ENCODE results near the gene CCDC15. TPM values are rescaled to one million over a fixed set of nuclear protein-coding genes. Genes with fewer than 3 reads are reported as not detected.

Gene CCDC15
- polyA plus RNA-seq, 1 donor, result 2.5 TPM

GRCh38 chr11:124970925-124971324, 16.9 kb downstream of the CCDC15 start:
- H3K4me1 ChIP-seq (ENCODE audit: control insufficient read depth, insufficient read depth, low read length), result no peaks in the 10 kb centered on the region
- H3K27me3 ChIP-seq (ENCODE audit: control insufficient read depth, insufficient read depth, low read length), result no peaks in the 10 kb centered on the region
- no peaks in the 10 kb centered on the region for H3K9me3 ChIP-seq (ENCODE audit: control insufficient read depth, low read depth, low read length)
- H3K36me3 ChIP-seq (ENCODE audit: control insufficient read depth, insufficient read depth, low read length), result no peaks in the 10 kb centered on the region
- H3K4me3 ChIP-seq (ENCODE audit: low read length), result no peak overlapping the region
- H3K27ac ChIP-seq (ENCODE audit: low read length), result no peak overlapping the region
- WGBS (ENCODE audit: insufficient coverage, low lambda C conversion rate), result no CpG with 5 or more reads among the region's 2 CpGs
- no peak for DNase-seq

- Histone ChIP-seq H3K4me3 (ENCODE audit: low read length) (no peak overlapping the region), H3K27me3 (ENCODE audit: control insufficient read depth, insufficient read depth, low read length) (no peaks in the 10 kb centered on the region), H3K4me1 (ENCODE audit: control insufficient read depth, insufficient read depth, low read length) (no peaks in the 10 kb centered on the region), H3K9me3 (ENCODE audit: control insufficient read depth, low read depth, low read length) (no peaks in the 10 kb centered on the region), H3K36me3 (ENCODE audit: control insufficient read depth, insufficient read depth, low read length) (no peaks in the 10 kb centered on the region), H3K27ac (ENCODE audit: low read length) (no peak overlapping the region)
- no peak for DNase-seq
- 71% methylated on average over 1 of the region's 2 CpGs for WGBS (ENCODE audit: insufficient coverage, low lambda C conversion rate)
Measured at GRCh38 chr11:124971810-124972209, 17.8 kb downstream of the CCDC15 start.

- DNase-seq, result no peak
- H3K4me3 ChIP-seq (ENCODE audit: low read length), result no peak overlapping the region
- no peaks in the 10 kb centered on the region for H3K36me3 ChIP-seq (ENCODE audit: control insufficient read depth, insufficient read depth, low read length)
- no peak overlapping the region for H3K27ac ChIP-seq (ENCODE audit: low read length)
- H3K27me3 ChIP-seq (ENCODE audit: control insufficient read depth, insufficient read depth, low read length), result no peaks in the 10 kb centered on the region
- 83% methylated on average over 1 of the region's 3 CpGs for WGBS (ENCODE audit: insufficient coverage, low lambda C conversion rate)
- H3K4me1 ChIP-seq (ENCODE audit: control insufficient read depth, insufficient read depth, low read length), result no peaks in the 10 kb centered on the region
- H3K9me3 ChIP-seq (ENCODE audit: control insufficient read depth, low read depth, low read length), result no peaks in the 10 kb centered on the region
Measured at GRCh38 chr11:124976531-124976930, 22.5 kb downstream of the CCDC15 start.

GRCh38 chr11:124977006-124977405, 23.0 kb downstream of the CCDC15 start:
- 100% methylated on average over 1 of the region's 2 CpGs for WGBS (ENCODE audit: insufficient coverage, low lambda C conversion rate)
- DNase-seq, result no peak
- H3K4me3 ChIP-seq (ENCODE audit: low read length), result no peak overlapping the region
- H3K36me3 ChIP-seq (ENCODE audit: control insufficient read depth, insufficient read depth, low read length), result no peaks in the 10 kb centered on the region
- H3K4me1 ChIP-seq (ENCODE audit: control insufficient read depth, insufficient read depth, low read length), result no peaks in the 10 kb centered on the region
- no peak overlapping the region for H3K27ac ChIP-seq (ENCODE audit: low read length)
- H3K9me3 ChIP-seq (ENCODE audit: control insufficient read depth, low read depth, low read length), result no peaks in the 10 kb centered on the region
- H3K27me3 ChIP-seq (ENCODE audit: control insufficient read depth, insufficient read depth, low read length), result no peaks in the 10 kb centered on the region

GRCh38 chr11:124978316-124978715, 24.3 kb downstream of the CCDC15 start:
- WGBS (ENCODE audit: insufficient coverage, low lambda C conversion rate), result no CpG with 5 or more reads among the region's 2 CpGs
- Histone ChIP-seq H3K27me3 (ENCODE audit: control insufficient read depth, insufficient read depth, low read length) (no peaks in the 10 kb centered on the region), H3K4me1 (ENCODE audit: control insufficient read depth, insufficient read depth, low read length) (no peaks in the 10 kb centered on the region), H3K27ac (ENCODE audit: low read length) (no peak overlapping the region), H3K9me3 (ENCODE audit: control insufficient read depth, low read depth, low read length) (no peaks in the 10 kb centered on the region), H3K36me3 (ENCODE audit: control insufficient read depth, insufficient read depth, low read length) (no peaks in the 10 kb centered on the region), H3K4me3 (ENCODE audit: low read length) (no peak overlapping the region)
- DNase-seq, result no peak

- Histone ChIP-seq H3K4me1 (ENCODE audit: control insufficient read depth, insufficient read depth, low read length) (no peaks in the 10 kb centered on the region), H3K27me3 (ENCODE audit: control insufficient read depth, insufficient read depth, low read length) (no peaks in the 10 kb centered on the region), H3K27ac (ENCODE audit: low read length) (no peak overlapping the region), H3K36me3 (ENCODE audit: control insufficient read depth, insufficient read depth, low read length) (no peaks in the 10 kb centered on the region), H3K9me3 (ENCODE audit: control insufficient read depth, low read depth, low read length) (no peaks in the 10 kb centered on the region), H3K4me3 (ENCODE audit: low read length) (no peak overlapping the region)
- no peak for DNase-seq
Measured at GRCh38 chr11:124982043-124982442, 28.0 kb downstream of the CCDC15 start.

GRCh38 chr11:124983674-124984511, 29.9 kb downstream of the CCDC15 start:
- no peaks in the 10 kb centered on the region for H3K27me3 ChIP-seq (ENCODE audit: control insufficient read depth, insufficient read depth, low read length)
- DNase-seq, result no peak
- H3K4me1 ChIP-seq (ENCODE audit: control insufficient read depth, insufficient read depth, low read length), result no peaks in the 10 kb centered on the region
- H3K9me3 ChIP-seq (ENCODE audit: control insufficient read depth, low read depth, low read length), result no peaks in the 10 kb centered on the region
- no CpG with 5 or more reads among the region's 17 CpGs for WGBS (ENCODE audit: insufficient coverage, low lambda C conversion rate)
- no peak overlapping the region for H3K4me3 ChIP-seq (ENCODE audit: low read length)
- no peaks in the 10 kb centered on the region for H3K36me3 ChIP-seq (ENCODE audit: control insufficient read depth, insufficient read depth, low read length)
- H3K27ac ChIP-seq (ENCODE audit: low read length), result no peak overlapping the region

GRCh38 chr11:124984512-124984854, 30.5 kb downstream of the CCDC15 start:
- Histone ChIP-seq H3K27ac (ENCODE audit: low read length) (no peak overlapping the region), H3K9me3 (ENCODE audit: control insufficient read depth, low read depth, low read length) (no peaks in the 10 kb centered on the region), H3K4me3 (ENCODE audit: low read length) (no peak overlapping the region), H3K4me1 (ENCODE audit: control insufficient read depth, insufficient read depth, low read length) (no peaks in the 10 kb centered on the region), H3K36me3 (ENCODE audit: control insufficient read depth, insufficient read depth, low read length) (no peaks in the 10 kb centered on the region), H3K27me3 (ENCODE audit: control insufficient read depth, insufficient read depth, low read length) (no peaks in the 10 kb centered on the region)
- no peak for DNase-seq
- WGBS (ENCODE audit: insufficient coverage, low lambda C conversion rate), result no CpG with 5 or more reads among the region's 3 CpGs

GRCh38 chr11:124987096-124987495, 33.1 kb downstream of the CCDC15 start:
- no peaks in the 10 kb centered on the region for H3K4me1 ChIP-seq (ENCODE audit: control insufficient read depth, insufficient read depth, low read length)
- H3K27ac ChIP-seq (ENCODE audit: low read length), result no peak overlapping the region
- H3K36me3 ChIP-seq (ENCODE audit: control insufficient read depth, insufficient read depth, low read length), result no peaks in the 10 kb centered on the region
- WGBS (ENCODE audit: insufficient coverage, low lambda C conversion rate), result no CpG with 5 or more reads among the region's 1 CpG
- H3K27me3 ChIP-seq (ENCODE audit: control insufficient read depth, insufficient read depth, low read length), result no peaks in the 10 kb centered on the region
- no peak for DNase-seq
- H3K4me3 ChIP-seq (ENCODE audit: low read length), result no peak overlapping the region
- H3K9me3 ChIP-seq (ENCODE audit: control insufficient read depth, low read depth, low read length), result no peaks in the 10 kb centered on the region

GRCh38 chr11:124988063-124988462, 34.1 kb downstream of the CCDC15 start:
- no peaks in the 10 kb centered on the region for H3K4me1 ChIP-seq (ENCODE audit: control insufficient read depth, insufficient read depth, low read length)
- no peak overlapping the region for H3K4me3 ChIP-seq (ENCODE audit: low read length)
- H3K9me3 ChIP-seq (ENCODE audit: control insufficient read depth, low read depth, low read length), result no peaks in the 10 kb centered on the region
- H3K36me3 ChIP-seq (ENCODE audit: control insufficient read depth, insufficient read depth, low read length), result no peaks in the 10 kb centered on the region
- DNase-seq, result no peak
- no peak overlapping the region for H3K27ac ChIP-seq (ENCODE audit: low read length)
- H3K27me3 ChIP-seq (ENCODE audit: control insufficient read depth, insufficient read depth, low read length), result no peaks in the 10 kb centered on the region
- WGBS (ENCODE audit: insufficient coverage, low lambda C conversion rate), result 80% methylated on average over 1 of the region's 3 CpGs

- no peaks in the 10 kb centered on the region for H3K36me3 ChIP-seq (ENCODE audit: control insufficient read depth, insufficient read depth, low read length)
- no peak overlapping the region for H3K27ac ChIP-seq (ENCODE audit: low read length)
- H3K4me3 ChIP-seq (ENCODE audit: low read length), result no peak overlapping the region
- H3K27me3 ChIP-seq (ENCODE audit: control insufficient read depth, insufficient read depth, low read length), result no peaks in the 10 kb centered on the region
- no peaks in the 10 kb centered on the region for H3K4me1 ChIP-seq (ENCODE audit: control insufficient read depth, insufficient read depth, low read length)
- H3K9me3 ChIP-seq (ENCODE audit: control insufficient read depth, low read depth, low read length), result no peaks in the 10 kb centered on the region
- 100% methylated on average over 1 of the region's 2 CpGs for WGBS (ENCODE audit: insufficient coverage, low lambda C conversion rate)
- no peak for DNase-seq
Measured at GRCh38 chr11:125001079-125001778, 47.2 kb downstream of the CCDC15 start.

Measured in large intestine (tissue), 3 donors.